Adrenal gland (tissue), 12 donors: ENCODE data around the gene RNMT. TPM values are rescaled to one million over a fixed set of nuclear protein-coding genes. Genes with fewer than 3 reads are reported as not detected.
"Not testable (repeated sequence)": the region's sequence is repeated elsewhere in the genome, so short reads cannot be mapped to it uniquely, and the experiment has no call there.

Experiments used
- DNase-seq, 7 donors: peaks; one replicate each; pipeline ENCODE4 v3.0.0-alpha.2; 2019 to 2020
- H3K27ac ChIP-seq, 5 donors: fragments of 200-600 bp; sonication (generic) in 4 of 5; 1 replicate in 3 of 5; 2 replicates in 2 of 5; pipeline versions ENCODE4 v1.5.1 to v1.8.0; 2016 to 2020; ENCODE audit warnings: mild to moderate bottlenecking in 1 of 5
- H3K27me3 ChIP-seq: fragments of 200-600 bp; 2 replicates; pipeline ENCODE4 v1.8.0; 2021
- H3K36me3 ChIP-seq, 2 donors: fragments of 200-600 bp; replicated peaks in 1 of 2; 1 replicate in 1 of 2; 2 replicates in 1 of 2; pipeline versions ENCODE4 v1.5.1 to v1.8.0; 2018 to 2022
- H3K4me1 ChIP-seq, 2 donors: fragments of 200-600 bp; replicated peaks in 1 of 2; 1 replicate in 1 of 2; 2 replicates in 1 of 2; pipeline versions ENCODE4 v1.5.1 to v1.8.0; 2018 to 2021
- H3K4me3 ChIP-seq, 4 donors: fragments of 200-600 bp; sonication (generic) in 3 of 4; one replicate each; pipeline ENCODE4 v1.5.1; 2016 to 2018
- H3K9me3 ChIP-seq, 3 donors: fragments of 200-600 bp; sonication (generic) in 1 of 3; replicated peaks in 1 of 3; 1 replicate in 2 of 3; 2 replicates in 1 of 3; pipeline versions ENCODE4 v1.5.1 to v1.8.0; 2016 to 2021
- CTCF ChIP-seq, 6 experiments: fragments of 450-650 bp in 4 of 6; fragments of 200-600 bp in 2 of 6; sonication (generic) in 1 of 6; IDR thresholded peaks; 1 replicate in 5 of 6; 2 replicates in 1 of 6; pipeline versions ENCODE4 v1.5.1 to v1.8.0; 2016 to 2021; ENCODE audit warnings: antibody characterized with exemption in 6 of 6, mild to moderate bottlenecking in 2 of 6, moderate library complexity in 1 of 6
- POLR2A ChIP-seq, 2 donors: fragments of 450-650 bp; IDR thresholded peaks; one replicate each; pipeline ENCODE4 v1.6.1; 2017; ENCODE audit warnings: antibody characterized with exemption in 2 of 2, mild to moderate bottlenecking in 2 of 2, moderate library complexity in 1 of 2
- WGBS, 4 donors: extraction: QIAGEN DNeasy Blood & Tissue Kit in 2 of 4; methylation state at CpG; one replicate each; pipeline versions ENCODE4 v1.1.5 to v1.1.7; 2013 to 2017; 5-methylcytosine and 5-hydroxymethylcytosine counted together
- intact Hi-C, 2 donors: fragments of 100-400 bp; cut with DNase I; formaldehyde crosslinking; loops; one replicate each; pipeline versions ENCODE4 v1.14.1 to v1.15.0; 2022 to 2023
- polyA plus RNA-seq, 3 donors: library from polyadenylated mRNA; stranded (reverse); fragments of 200-250 nt in 2 of 3; fragments of 350-450 nt in 1 of 3; fragmentation: Illumina TruSeq in 1 of 3; extraction: RNeasy Lipid Tissue Mini Kit (QIAGEN cat#74804) in 1 of 3; gene quantifications; one replicate each; pipeline ENCODE4 v1.2.3, GENCODE V29; 2013 to 2014
- total RNA-seq, 9 donors: library from RNA; depleted of rRNA in 4 of 9; stranded (reverse); fragments of >200 nt in 4 of 9; fragments of 120-200 nt in 1 of 9; fragmentation: NEBNext Ultra II Directional in 1 of 9; extraction: Animal tissue kit (Norgen Biotek cat#: 25700) in 1 of 9; gene quantifications; one replicate each; pipeline versions ENCODE4 v1.1.0 to v1.2.4, GENCODE V29; 2013 to 2023
- donor health status: healthy with polysubstance abuse.
- donor health status: Bipolar disorder and iron deficiency.
- donor health status: DM: yes; HTN: yes; CAD: no.
- donor health status: DM: no; HTN: no; CAD: no.
- donor health status: DM: no; HTN: no; CAD: no.
- donor health status: DM: yes; HTN: yes; CAD: no.

RNMT gene
- total and polyA plus RNA-seq, 12 donors: 8.5 to 29.8 (median 20.0) TPM

- H3K36me3 ChIP-seq: no peaks in the 10 kb centered on the region
- peaks cover 0 to 6% of the 10 kb centered on the region in 2 donors for H3K4me1 ChIP-seq
- DNase-seq: no peak
- no peak overlapping the region for H3K27ac ChIP-seq
- no peaks in the 10 kb centered on the region for H3K9me3 ChIP-seq
- TF ChIP-seq CTCF (IDR thresholded peaks at IDR 0.05): no peak
- no peak for TF ChIP-seq POLR2A (IDR thresholded peaks at IDR 0.05)
- 94 to 96% (median 95%) methylated on average over 4 of the region's 4 CpGs for whole genome bisulfite sequencing, 4 donors
- intact Hi-C loops: no loop called here
- H3K4me3 ChIP-seq: no peak overlapping the region
- H3K27me3 ChIP-seq: no peaks in the 10 kb centered on the region
These were observed 41.9 kb upstream of the RNMT start for GRCh38 chr18:13684546-13684945.

GRCh38 chr18:13688191-13689136 lies 38.0 kb upstream of the RNMT start:
- 87 to 91% (median 90%) methylated on average over 19 to 21 of the region's 21 CpGs for WGBS, 4 donors
- H3K4me1 ChIP-seq: peaks cover 0 to 6% of the 10 kb centered on the region in 2 donors
- H3K27ac ChIP-seq: no peak overlapping the region
- H3K36me3 ChIP-seq: no peaks in the 10 kb centered on the region
- intact Hi-C loops: no loop called here
- H3K27me3 ChIP-seq: no peaks in the 10 kb centered on the region
- DNase-seq: no peak
- TF ChIP-seq CTCF (IDR thresholded peaks at IDR 0.05) (no peak), POLR2A (IDR thresholded peaks at IDR 0.05) (no peak)
- no peak overlapping the region for H3K4me3 ChIP-seq
- no peaks in the 10 kb centered on the region for H3K9me3 ChIP-seq

- not testable (repeated sequence) for H3K27ac ChIP-seq, H3K27me3 ChIP-seq
- WGBS, 4 donors: 96 to 100% (median 96%) methylated on average over 5 to 9 of the region's 9 CpGs
These were observed 36.4 kb upstream of the RNMT start for GRCh38 chr18:13690060-13690459.

GRCh38 chr18:13695337-13695736 lies 31.1 kb upstream of the RNMT start:
- H3K27me3 ChIP-seq, H3K4me1 ChIP-seq, H3K36me3 ChIP-seq, H3K27ac ChIP-seq, intact Hi-C loops, H3K9me3 ChIP-seq, H3K4me3 ChIP-seq, DNase-seq: not testable (repeated sequence)
- WGBS, 4 donors: 88 to 92% (median 88%) methylated on average over 5 of the region's 5 CpGs

More at GRCh38 chr18:13690060-13690459, 36.4 kb upstream of the RNMT start:
- intact Hi-C loops, H3K9me3 ChIP-seq, H3K4me3 ChIP-seq, DNase-seq, H3K36me3 ChIP-seq, H3K4me1 ChIP-seq: not testable (repeated sequence)

GRCh38 chr18:13696961-13697360 lies 29.5 kb upstream of the RNMT start:
- no peaks in the 10 kb centered on the region for H3K9me3 ChIP-seq
- TF ChIP-seq CTCF (IDR thresholded peaks at IDR 0.05) (no peak), POLR2A (IDR thresholded peaks at IDR 0.05) (no peak)
- H3K36me3 ChIP-seq: no peaks in the 10 kb centered on the region
- H3K27ac ChIP-seq: no peak overlapping the region
- WGBS, 4 donors: 92 to 97% (median 95%) methylated on average over 3 of the region's 3 CpGs
- no peak overlapping the region for H3K4me3 ChIP-seq
- intact Hi-C loops: no loop called here
- H3K4me1 ChIP-seq: no peaks in the 10 kb centered on the region
- DNase-seq: no peak
- no peaks in the 10 kb centered on the region for H3K27me3 ChIP-seq
